ENCODE measurements around the gene MRPL28. TPM values are rescaled to one million over a fixed set of nuclear protein-coding genes. Genes with fewer than 3 reads are reported as not detected.

Gene MRPL28
- total and polyA plus RNA-seq, 2 donors (not counting 1 experiment from before 2014, with no cell fraction given) = 65.2 to 86.5 TPM

DNA sequence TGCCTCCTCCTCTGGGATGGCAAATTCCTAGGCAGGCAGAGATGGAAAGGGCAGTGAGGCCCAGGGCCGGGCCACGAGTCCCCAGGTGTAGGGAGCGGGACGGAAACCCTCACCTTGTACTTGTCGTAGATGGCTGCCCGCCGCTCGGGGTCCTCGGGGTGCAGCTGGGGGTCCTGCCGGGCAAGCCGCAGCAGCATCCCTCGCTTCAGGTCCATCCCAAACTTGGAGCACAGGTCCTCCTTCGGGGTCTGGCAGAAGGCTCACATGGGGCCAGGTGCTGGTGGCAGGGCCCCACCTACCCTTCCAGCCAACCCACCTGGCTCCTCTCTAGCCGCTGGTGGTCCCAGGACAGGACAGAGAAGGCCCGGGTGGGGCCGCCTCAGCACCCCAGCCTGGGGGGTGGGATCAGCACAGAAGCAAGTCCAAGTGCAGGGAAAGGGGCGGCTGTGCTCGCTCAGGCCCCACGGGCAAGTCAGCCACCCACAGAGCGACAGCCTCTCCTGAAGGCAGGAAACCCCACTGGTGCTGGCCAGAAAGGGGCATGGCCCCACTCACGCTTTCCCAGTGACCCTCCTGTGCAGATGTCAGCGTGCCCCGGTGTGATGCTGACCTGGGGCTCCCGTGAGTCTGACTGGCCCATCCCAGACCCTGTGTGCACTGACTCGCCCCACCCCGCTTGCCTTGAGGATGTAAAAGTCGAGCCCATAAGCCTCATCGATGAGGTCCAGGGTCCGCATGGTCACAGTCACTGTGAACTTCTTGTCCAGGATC, 1.8 kb downstream of the MRPL28 start:
- no peaks in the 10 kb centered on the region for H3K27me3 ChIP-seq (ENCODE audit: control insufficient read depth, insufficient read depth, low read length)
- no peak overlapping the region for H3K9ac ChIP-seq (ENCODE audit: insufficient read depth, low read length)
- H3K4me3 ChIP-seq (replicated peaks in 1 of 4; ENCODE audit: control extremely low read depth in 1 of 4, insufficient read depth in 1 of 4, low read depth in 3 of 4, low read length in 4 of 4) = no peak overlapping the region
- H3K27ac ChIP-seq (ENCODE audit: insufficient read depth, low read length) = no peak overlapping the region
- no peaks in the 10 kb centered on the region for H3K9me3 ChIP-seq (ENCODE audit: control insufficient read depth, insufficient read depth, low read depth, low read length)
- H3K79me2 ChIP-seq (ENCODE audit: control insufficient read depth, insufficient read depth, low read length) = peaks cover 2% of the 10 kb centered on the region
- H4K20me1 ChIP-seq (ENCODE audit: control insufficient read depth, extremely low read depth, insufficient read depth, low read length) = no peaks in the 10 kb centered on the region
- H3K4me2 ChIP-seq (ENCODE audit: extremely low read depth, insufficient read depth, low read length) = no peak overlapping the region
- peaks cover 2% of the 10 kb centered on the region for H3K4me1 ChIP-seq (ENCODE audit: control insufficient read depth, extremely low read depth, insufficient read depth, low read length)
- H3K36me3 ChIP-seq (ENCODE audit: control insufficient read depth, insufficient read depth, low read length) = peaks cover 38% of the 10 kb centered on the region
- no peak overlapping the region for H2AFZ ChIP-seq (ENCODE audit: low read length)
- TF ChIP-seq EZH2 (IDR thresholded peaks at IDR 0.05; ENCODE audit: low read length, missing control alignments) = no peak
- TF ChIP-seq, protein P1, sequence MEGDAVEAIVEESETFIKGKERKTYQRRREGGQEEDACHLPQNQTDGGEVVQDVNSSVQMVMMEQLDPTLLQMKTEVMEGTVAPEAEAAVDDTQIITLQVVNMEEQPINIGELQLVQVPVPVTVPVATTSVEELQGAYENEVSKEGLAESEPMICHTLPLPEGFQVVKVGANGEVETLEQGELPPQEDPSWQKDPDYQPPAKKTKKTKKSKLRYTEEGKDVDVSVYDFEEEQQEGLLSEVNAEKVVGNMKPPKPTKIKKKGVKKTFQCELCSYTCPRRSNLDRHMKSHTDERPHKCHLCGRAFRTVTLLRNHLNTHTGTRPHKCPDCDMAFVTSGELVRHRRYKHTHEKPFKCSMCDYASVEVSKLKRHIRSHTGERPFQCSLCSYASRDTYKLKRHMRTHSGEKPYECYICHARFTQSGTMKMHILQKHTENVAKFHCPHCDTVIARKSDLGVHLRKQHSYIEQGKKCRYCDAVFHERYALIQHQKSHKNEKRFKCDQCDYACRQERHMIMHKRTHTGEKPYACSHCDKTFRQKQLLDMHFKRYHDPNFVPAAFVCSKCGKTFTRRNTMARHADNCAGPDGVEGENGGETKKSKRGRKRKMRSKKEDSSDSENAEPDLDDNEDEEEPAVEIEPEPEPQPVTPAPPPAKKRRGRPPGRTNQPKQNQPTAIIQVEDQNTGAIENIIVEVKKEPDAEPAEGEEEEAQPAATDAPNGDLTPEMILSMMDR (conservative IDR thresholded peaks at IDR 0.05 in 1 of 2, IDR thresholded peaks at IDR 0.05 in 1 of 2; ENCODE audit: low read depth in 1 of 2, low read length in 2 of 2) = no peak
- DNase-seq (ENCODE audit: low read depth in 2 of 2) = no peak

DNA sequence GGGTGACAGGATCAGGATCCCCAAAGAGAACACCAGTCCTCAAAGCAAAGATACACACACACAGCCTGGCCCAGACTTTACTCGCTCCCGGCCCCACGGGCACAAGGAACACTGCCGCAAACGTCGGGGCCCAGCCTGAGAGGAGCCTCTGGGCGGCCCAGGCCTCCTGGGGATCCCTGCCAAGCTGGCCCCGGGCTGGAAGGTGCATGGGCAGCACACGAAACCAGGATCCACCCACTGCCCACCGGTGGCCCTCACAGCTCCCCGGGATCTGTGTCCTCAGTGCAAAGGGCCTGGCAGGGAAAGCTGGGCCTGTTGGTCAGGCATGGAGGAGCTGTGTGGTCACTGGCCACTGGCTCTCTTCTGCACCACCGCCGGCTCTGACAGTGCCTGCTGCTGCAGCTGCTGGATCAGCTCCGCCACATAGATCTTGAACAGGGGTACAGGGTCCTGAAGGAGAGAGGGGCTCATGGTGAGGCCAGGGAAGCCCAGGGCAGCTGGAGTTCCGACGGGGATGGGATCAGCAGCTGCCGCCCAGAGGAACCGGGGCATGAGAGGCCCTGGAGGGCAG, 2.9 kb downstream of the MRPL28 start:
- Histone ChIP-seq H3K36me3 (ENCODE audit: control insufficient read depth, insufficient read depth, low read length) (peaks cover 34% of the 10 kb centered on the region), H3K4me3 (replicated peaks in 1 of 4; ENCODE audit: control extremely low read depth in 1 of 4, insufficient read depth in 1 of 4, low read depth in 3 of 4, low read length in 4 of 4) (no peak overlapping the region), H3K27ac (ENCODE audit: insufficient read depth, low read length) (no peak overlapping the region), H3K4me1 (ENCODE audit: control insufficient read depth, extremely low read depth, insufficient read depth, low read length) (peaks cover 2% of the 10 kb centered on the region), H3K79me2 (ENCODE audit: control insufficient read depth, insufficient read depth, low read length) (peaks cover 2% of the 10 kb centered on the region), H2AFZ (ENCODE audit: low read length) (no peak overlapping the region), H3K9me3 (ENCODE audit: control insufficient read depth, insufficient read depth, low read depth, low read length) (no peaks in the 10 kb centered on the region), H3K4me2 (ENCODE audit: extremely low read depth, insufficient read depth, low read length) (no peak overlapping the region), H3K9ac (ENCODE audit: insufficient read depth, low read length) (no peak overlapping the region), H3K27me3 (ENCODE audit: control insufficient read depth, insufficient read depth, low read length) (no peaks in the 10 kb centered on the region), H4K20me1 (ENCODE audit: control insufficient read depth, extremely low read depth, insufficient read depth, low read length) (no peaks in the 10 kb centered on the region)
- no peak for DNase-seq (ENCODE audit: low read depth in 2 of 2)
- no peak for TF ChIP-seq EZH2 (IDR thresholded peaks at IDR 0.05; ENCODE audit: low read length, missing control alignments)
- TF ChIP-seq, protein P1 (conservative IDR thresholded peaks at IDR 0.05 in 1 of 2, IDR thresholded peaks at IDR 0.05 in 1 of 2; ENCODE audit: low read depth in 1 of 2, low read length in 2 of 2) = no peak

DNA sequence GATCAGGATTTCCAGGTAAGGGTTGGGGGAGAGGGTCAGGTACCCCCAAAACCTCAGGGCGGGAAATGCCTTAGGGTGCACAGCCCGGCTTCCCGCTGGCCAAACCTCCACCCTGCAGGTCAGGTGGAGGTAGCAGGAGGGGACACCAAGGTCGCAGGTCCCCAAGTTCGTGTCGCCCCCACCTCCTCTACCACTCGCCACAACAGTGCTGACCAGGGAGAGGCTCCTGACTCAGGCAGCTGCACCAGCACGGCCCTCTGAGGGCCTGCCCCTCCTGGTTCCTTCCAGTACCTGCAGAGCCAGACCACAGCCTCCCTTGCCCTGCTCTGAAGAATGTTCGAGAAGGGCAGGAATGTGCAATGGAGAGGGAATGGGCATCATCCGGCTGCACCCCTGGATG, 3.9 kb downstream of the MRPL28 start:
- H2AFZ ChIP-seq (ENCODE audit: low read length) = no peak overlapping the region
- no peak for DNase-seq (ENCODE audit: low read depth in 2 of 2)
- peaks cover 2% of the 10 kb centered on the region for H3K79me2 ChIP-seq (ENCODE audit: control insufficient read depth, insufficient read depth, low read length)
- TF ChIP-seq EZH2 (IDR thresholded peaks at IDR 0.05; ENCODE audit: low read length, missing control alignments) = no peak
- TF ChIP-seq, protein P1 (conservative IDR thresholded peaks at IDR 0.05 in 1 of 2, IDR thresholded peaks at IDR 0.05 in 1 of 2; ENCODE audit: low read depth in 1 of 2, low read length in 2 of 2) = no peak
- H3K27ac ChIP-seq (ENCODE audit: insufficient read depth, low read length) = no peak overlapping the region
- no peaks in the 10 kb centered on the region for H4K20me1 ChIP-seq (ENCODE audit: control insufficient read depth, extremely low read depth, insufficient read depth, low read length)
- H3K27me3 ChIP-seq (ENCODE audit: control insufficient read depth, insufficient read depth, low read length) = no peaks in the 10 kb centered on the region
- H3K36me3 ChIP-seq (ENCODE audit: control insufficient read depth, insufficient read depth, low read length) = peaks cover 25% of the 10 kb centered on the region
- no peak overlapping the region for H3K4me2 ChIP-seq (ENCODE audit: extremely low read depth, insufficient read depth, low read length)
- peaks cover 2% of the 10 kb centered on the region for H3K4me1 ChIP-seq (ENCODE audit: control insufficient read depth, extremely low read depth, insufficient read depth, low read length)
- no peaks in the 10 kb centered on the region for H3K9me3 ChIP-seq (ENCODE audit: control insufficient read depth, insufficient read depth, low read depth, low read length)
- no peak overlapping the region for H3K4me3 ChIP-seq (replicated peaks in 1 of 4; ENCODE audit: control extremely low read depth in 1 of 4, insufficient read depth in 1 of 4, low read depth in 3 of 4, low read length in 4 of 4)
- H3K9ac ChIP-seq (ENCODE audit: insufficient read depth, low read length) = no peak overlapping the region

Measured in fibroblast of lung (primary cell).